Panc1 (cell line): Measurements from ENCODE around the gene NTM. TPM values are rescaled to one million over a fixed set of nuclear protein-coding genes. Genes with fewer than 3 reads are reported as not detected.

Experiments
- ATAC-seq: fragments of 200-7000 bp; cut with Tn5 transposase; 2 replicates; pipeline ENCODE4 v1.9.1; 2020; ENCODE audit warnings: mild to moderate bottlenecking, moderate library complexity
- BruUV-seq: library from RNA; stranded (reverse); fragments of 400-500 nt; replicated peaks from 2 replicates; lab custom pipeline; 2021; lab: Mats Ljungman, UMichigan
- CTCF ChIA-PET: fragments of 300-600 bp; sonication (Branson Sonifier 250); formaldehyde crosslinking; loops from one replicate; lab custom pipeline; 2022; ENCODE audit warnings: antibody characterized with exemption; lab: Charles Lee
- POLR2A ChIA-PET: fragments of 300-600 bp; sonication (Branson Sonifier 250); formaldehyde crosslinking; loops from one replicate; lab custom pipeline; 2022; ENCODE audit warnings: antibody characterized with exemption; lab: Charles Lee
- DNase-seq: peaks from one replicate; pipeline ENCODE4 v3.0.0-alpha.2; 2010; ENCODE audit warnings: low read depth, low spot score
- H3K27ac ChIP-seq: 2 replicates; pipeline ENCODE4 v1.5.1; 2011; ENCODE audit warnings: mild to moderate bottlenecking, low read length, inconsistent platforms
- H3K27me3 ChIP-seq: fragments of 200-500 bp; sonication (Bioruptor generic); 2 replicates; pipeline ENCODE4 v1.6.0; 2014; ENCODE audit warnings: low read length, inconsistent platforms; ENCODE audit not compliant: control insufficient read depth, insufficient read depth
- H3K36me3 ChIP-seq: fragments of 200-500 bp; sonication (Bioruptor generic); 2 replicates; pipeline ENCODE4 v1.5.1; 2014; ENCODE audit warnings: inconsistent platforms, mild to moderate bottlenecking, low read length, moderate library complexity; ENCODE audit not compliant: control insufficient read depth, insufficient read depth
- H3K4me1 ChIP-seq: 2 replicates; pipeline ENCODE4 v1.5.1; 2011; ENCODE audit warnings: inconsistent platforms, mild to moderate bottlenecking, low read length, moderate library complexity; ENCODE audit not compliant: control insufficient read depth, insufficient read depth
- H3K4me3 ChIP-seq, 2 experiments: 2 replicates each; pipeline ENCODE4 v1.5.1; 2011 to 2012; ENCODE audit warnings: low read depth in 2 of 2, low read length in 2 of 2, mild to moderate bottlenecking in 2 of 2, inconsistent platforms in 1 of 2, moderate library complexity in 1 of 2
- H3K9me3 ChIP-seq: fragments of 200-500 bp; sonication (Bioruptor generic); 2 replicates; pipeline ENCODE4 v1.5.1; 2014; ENCODE audit warnings: low read depth, mild to moderate bottlenecking, inconsistent platforms, low read length, moderate library complexity; ENCODE audit not compliant: control insufficient read depth, insufficient read depth
- CTCF ChIP-seq: fragments of 450-650 bp; IDR thresholded peaks from 2 replicates; pipeline ENCODE4 v1.5.1; 2017; ENCODE audit warnings: mild to moderate bottlenecking
- POLR2AphosphoS5 ChIP-seq: IDR thresholded peaks from 2 replicates; pipeline ENCODE4 v1.6.1; 2012; ENCODE audit warnings: mild to moderate bottlenecking, low read depth, low read length, moderate library complexity
- REST ChIP-seq, 2 experiments: IDR thresholded peaks; 2 replicates each; pipeline ENCODE4 v1.6.1; 2011 to 2012; ENCODE audit warnings: low read depth in 2 of 2, control low read depth in 1 of 2, low read length in 1 of 2, mild to moderate bottlenecking in 1 of 2, moderate library complexity in 1 of 2; ENCODE audit not compliant: insufficient read depth in 1 of 2
- SIN3A ChIP-seq: IDR thresholded peaks from 2 replicates; pipeline ENCODE4 v1.6.1; 2012; ENCODE audit warnings: low read depth, mild to moderate bottlenecking, low read length, moderate library complexity, borderline replicate concordance; ENCODE audit not compliant: insufficient read depth
- TCF7L2 ChIP-seq: IDR thresholded peaks from 2 replicates; pipeline ENCODE4 v1.6.1; 2011; ENCODE audit warnings: mild to moderate bottlenecking, low read depth, low read length, inconsistent platforms
- in situ Hi-C: cut with HindIII; loops from 2 replicates; pipeline ENCODE4 v1.10.0; 2016; ENCODE audit warnings: low sequenced_read_pairs, low pct_unique_long_range_greater_than_20kb
- intact Hi-C: fragments of 100-400 bp; cut with micrococcal nuclease; formaldehyde crosslinking; loops from one replicate; pipeline ENCODE4 v1.10.0; 2022; ENCODE audit not compliant: unreplicated experiment
- total RNA-seq: library from RNA; stranded (reverse); gene quantifications from one replicate; pipeline ENCODE4 v1.2.1, GENCODE V29; 2021; ENCODE audit not compliant: unreplicated experiment

Gene NTM
- total RNA-seq, 1 experiment from 2014 or later = 0.10 TPM

- Histone ChIP-seq H3K4me3 (no peak overlapping the region), H3K36me3 (no peaks in the 10 kb centered on the region), H3K4me1 (no peaks in the 10 kb centered on the region), H3K9me3 (no peaks in the 10 kb centered on the region), H3K27ac (no peak overlapping the region), H3K27me3 (peaks cover 7% of the 10 kb centered on the region)
- no peak for ATAC-seq
- intact Hi-C loops (no loop called here), in situ Hi-C loops (no loop called here)
- no TSS peak for BruUV-seq
- CTCF ChIA-PET = no interaction called here
- TF ChIP-seq CTCF = no peak
- no peak for TF ChIP-seq SIN3A
- no peak for TF ChIP-seq REST (IDR thresholded peaks at IDR 0.05; ENCODE audit: insufficient read depth in 1 of 2, low read depth in 2 of 2, low read length in 1 of 2)
- no peak for TF ChIP-seq POLR2AphosphoS5
- TF ChIP-seq TCF7L2 = no peak
- DNase-seq = no peak
- POLR2A ChIA-PET = no interaction called here
Measured at GRCh38 chr11:131571571-131571970, 201.2 kb downstream of the NTM start.

GRCh38 chr11:131572423-131572822 lies 202.0 kb downstream of the NTM start:
- ATAC-seq (no peak), DNase-seq (no peak)
- Histone ChIP-seq H3K27me3 (peaks cover 10% of the 10 kb centered on the region), H3K27ac (no peak overlapping the region), H3K4me1 (no peaks in the 10 kb centered on the region), H3K36me3 (no peaks in the 10 kb centered on the region), H3K4me3 (no peak overlapping the region), H3K9me3 (no peaks in the 10 kb centered on the region)
- BruUV-seq = no TSS peak
- in situ Hi-C loops (no loop called here), intact Hi-C loops (no loop called here)
- TF ChIP-seq TCF7L2 = no peak
- ChIA-PET POLR2A (no interaction called here), CTCF (no interaction called here)

- intact Hi-C loops = loop anchor here (5.0 kb wide), 1 partner anchor 92 kb away; no protein-coding TSS in a partner anchor
- no peak overlapping the region for H3K27ac ChIP-seq
Measured at GRCh38 chr11:131579932-131580387, 209.5 kb downstream of the NTM start.

More at GRCh38 chr11:131579932-131580387, 209.5 kb downstream of the NTM start:
- in situ Hi-C loops = no loop called here
- BruUV-seq = no TSS peak
- Histone ChIP-seq H3K4me3 (no peak overlapping the region), H3K4me1 (no peaks in the 10 kb centered on the region), H3K27me3 (peaks cover 24% of the 10 kb centered on the region), H3K9me3 (no peaks in the 10 kb centered on the region), H3K36me3 (no peaks in the 10 kb centered on the region)
- CTCF ChIA-PET = interaction anchor here (0.9 kb wide), 1 partner anchor 94 kb away, joined by 3 read pairs; no protein-coding TSS in a partner anchor
- ATAC-seq (peak; percentile 88), DNase-seq (no peak)
- POLR2A ChIA-PET = no interaction called here
- TF ChIP-seq POLR2AphosphoS5 (no peak), SIN3A (no peak), CTCF (peak; percentile 66), TCF7L2 (no peak), REST (IDR thresholded peaks at IDR 0.05; ENCODE audit: insufficient read depth in 1 of 2, low read depth in 2 of 2, low read length in 1 of 2) (no peak)
